Right ventricle myocardium superior (tissue), 1 donor: ENCODE results near the gene CAMK2A. TPM values are rescaled to one million over a fixed set of nuclear protein-coding genes. Genes with fewer than 3 reads are reported as not detected.

ENCODE experiments used
- ATAC-seq: fragments of 200-7000 bp; cut with Tn5 transposase; one replicate; pipeline ENCODE4 v1.9.1; 2020; ENCODE audit warnings: mild to moderate bottlenecking; ENCODE audit not compliant: poor library complexity
- DNase-seq: peaks from one replicate; pipeline ENCODE4 v3.0.0-alpha.2; 2020
- intact Hi-C: fragments of 100-400 bp; cut with DNase I; formaldehyde crosslinking; loops from one replicate; pipeline ENCODE4 v1.11.2; 2022
- total RNA-seq: library from RNA; stranded (reverse); fragmentation: NEBNext Ultra II Directional; extraction: Animal tissue kit (Norgen Biotek cat#: 25700); gene quantifications from one replicate; pipeline ENCODE4 v1.2.1, GENCODE V29; 2021
- donor health status: DM: no; HTN: yes; CAD: no; lungs with severe emphysema.

The CAMK2A gene
- total RNA-seq, 1 donor from 2014 or later: 17.1 TPM

GRCh38 chr5:150208187-150209098, 81.1 kb downstream of the CAMK2A start:
- intact Hi-C loops: no loop called here
- ATAC-seq: no peak
- DNase-seq: no peak

GRCh38 chr5:150206779-150207115, 82.8 kb downstream of the CAMK2A start:
- ATAC-seq (no peak), DNase-seq (no peak)
- intact Hi-C loops: no loop called here

GRCh38 chr5:150206098-150206778, 83.3 kb downstream of the CAMK2A start:
- DNase-seq (no peak), ATAC-seq (no peak)
- intact Hi-C loops: no loop called here

GRCh38 chr5:150204590-150204960, 85.0 kb downstream of the CAMK2A start:
- no peak for ATAC-seq
- intact Hi-C loops: no loop called here
- DNase-seq: no peak

- DNase-seq: no peak
- ATAC-seq: no peak
- intact Hi-C loops: no loop called here
Observed at GRCh38 chr5:150203832-150204589, 85.6 kb downstream of the CAMK2A start.

GRCh38 chr5:150202501-150202900, 87.1 kb downstream of the CAMK2A start:
- DNase-seq (no peak), ATAC-seq (no peak)
- intact Hi-C loops: no loop called here

- intact Hi-C loops: no loop called here
- no peak for DNase-seq
- ATAC-seq: no peak
Observed at GRCh38 chr5:150197476-150197875, 92.1 kb downstream of the CAMK2A start.

- no peak for ATAC-seq
- DNase-seq: no peak
- intact Hi-C loops: no loop called here
Observed at GRCh38 chr5:150196986-150197385, 92.6 kb downstream of the CAMK2A start.

GRCh38 chr5:150196514-150196913, 93.1 kb downstream of the CAMK2A start:
- ATAC-seq: no peak
- no peak for DNase-seq
- intact Hi-C loops: no loop called here

GRCh38 chr5:150195736-150196485, 93.7 kb downstream of the CAMK2A start:
- DNase-seq (no peak), ATAC-seq (no peak)
- intact Hi-C loops: no loop called here

- ATAC-seq: no peak
- intact Hi-C loops: no loop called here
- DNase-seq: no peak
Observed at GRCh38 chr5:150192462-150192861, 97.1 kb downstream of the CAMK2A start.

- DNase-seq (no peak), ATAC-seq (no peak)
- intact Hi-C loops: no loop called here
Observed at GRCh38 chr5:150190987-150191386, 98.6 kb downstream of the CAMK2A start.

GRCh38 chr5:150190503-150190979, 99.0 kb downstream of the CAMK2A start:
- no peak for ATAC-seq
- no peak for DNase-seq
- intact Hi-C loops: no loop called here

- intact Hi-C loops: no loop called here
- ATAC-seq (no peak), DNase-seq (no peak)
Observed at GRCh38 chr5:150189728-150190502, 99.7 kb downstream of the CAMK2A start, which contains the start of gene SLC6A7. Gene SLC6A7 (plus strand): TSS chr5:150190062. CDS start chr5:150190328, 266 bp downstream.

GRCh38 chr5:150189326-150189725, 100.2 kb downstream of the CAMK2A start:
- ATAC-seq (no peak), DNase-seq (no peak)
- intact Hi-C loops: no loop called here

- intact Hi-C loops: no loop called here
- no peak for DNase-seq
- no peak for ATAC-seq
Observed at GRCh38 chr5:150188146-150188842, 101.3 kb downstream of the CAMK2A start.

GRCh38 chr5:150186897-150187296, 102.7 kb downstream of the CAMK2A start:
- intact Hi-C loops: no loop called here
- no peak for DNase-seq
- ATAC-seq: no peak
